Activated gamma-delta T cell treated with Interleukin-2 at 50 U/mL for 16 hours (primary cell): Measurements from ENCODE around the gene ZSCAN5C.
"Not testable (repeated sequence)": the region's sequence is repeated elsewhere in the genome, so short reads cannot be mapped to it uniquely, and the experiment has no call there.

ENCODE experiments used
- DNase-seq: peaks from one replicate; pipeline ENCODE4 v3.0.0-alpha.2; 2020

The ZSCAN5C gene

GRCh38 chr19:56193981-56194640, 8.0 kb upstream of the ZSCAN5C start:
- no peak for DNase-seq

- DNase-seq, result not testable (repeated sequence)
These were observed 4.4 kb upstream of the ZSCAN5C start, which contains the start of gene ZSCAN5B for GRCh38 chr19:56197646-56198045. Gene ZSCAN5B (minus strand): TSS chr19:56197783. CDS start chr19:56193052, 4,731 bp downstream.

GRCh38 chr19:56199687-56200086, 2.4 kb upstream of the ZSCAN5C start:
- no peak for DNase-seq

GRCh38 chr19:56207581-56207980, 5.5 kb downstream of the ZSCAN5C start:
- not testable (repeated sequence) for DNase-seq

DNA sequence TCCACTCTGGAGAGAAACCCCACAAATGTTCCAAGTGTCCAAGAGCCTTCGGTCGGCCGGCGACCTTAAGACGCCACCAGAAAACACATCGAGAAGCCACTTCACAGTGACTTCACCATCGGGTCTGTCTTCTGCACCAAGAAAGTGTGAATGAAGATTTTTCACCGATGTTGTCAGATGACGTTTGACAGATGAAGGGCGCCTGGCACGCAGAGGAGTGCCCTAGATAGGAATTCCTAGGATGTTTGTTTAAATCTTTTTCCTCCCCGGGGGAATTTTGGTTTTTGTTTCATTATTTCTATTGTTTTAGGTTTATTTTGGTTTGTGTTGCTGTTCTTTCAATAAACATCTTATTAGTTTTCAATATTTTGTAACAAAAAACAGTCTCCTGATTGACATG, 7.0 kb downstream of the ZSCAN5C start:
- DNase-seq, result no peak

DNA sequence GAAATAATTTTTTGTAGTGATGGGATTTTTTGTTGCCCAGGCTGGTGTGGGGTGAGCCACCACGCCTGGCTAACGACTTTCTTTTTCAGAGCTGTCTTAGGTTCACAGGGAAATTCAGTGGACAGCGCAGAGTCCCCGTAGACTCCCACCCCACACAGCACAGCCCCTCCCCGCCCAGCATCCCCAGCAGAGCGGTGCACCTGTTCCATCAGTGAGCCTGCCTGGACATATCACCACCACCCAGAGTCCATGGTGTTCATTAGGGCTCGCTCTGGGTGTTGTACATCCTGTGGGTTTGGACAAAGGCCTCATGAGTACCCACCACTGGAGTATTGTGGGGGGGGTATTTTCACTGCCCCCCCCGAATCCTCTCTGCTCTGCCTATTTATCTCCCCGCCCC, 8.0 kb downstream of the ZSCAN5C start:
- not testable (repeated sequence) for DNase-seq

GRCh38 chr19:56211718-56212117, 9.6 kb downstream of the ZSCAN5C start:
- DNase-seq, result no peak

GRCh38 chr19:56217039-56217949, 15.2 kb downstream of the ZSCAN5C start:
- DNase-seq, result no peak

- no peak for DNase-seq
These were observed 16.9 kb downstream of the ZSCAN5C start for GRCh38 chr19:56218961-56219360.

DNA sequence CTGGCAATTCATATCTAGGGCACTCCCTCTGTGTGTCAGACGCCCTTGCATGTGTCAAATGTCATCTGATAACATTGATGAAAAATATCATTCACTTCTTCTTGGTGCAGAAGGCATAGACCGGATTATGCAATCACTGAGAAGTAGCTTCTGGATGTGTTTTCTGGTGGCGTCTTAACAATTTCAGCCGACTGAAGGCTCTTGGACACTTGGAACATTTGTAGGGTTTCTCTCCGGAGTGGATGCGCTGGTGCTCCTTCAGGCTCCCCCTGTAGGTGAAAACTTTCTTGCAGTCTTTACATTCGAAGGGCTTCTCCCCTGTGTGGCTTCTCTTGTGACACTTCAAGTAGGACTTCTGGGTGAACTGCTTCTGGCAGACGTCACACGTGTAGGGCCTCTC, 19.4 kb downstream of the ZSCAN5C start:
- not testable (repeated sequence) for DNase-seq

- DNase-seq, result no peak
These were observed 19.8 kb downstream of the ZSCAN5C start for GRCh38 chr19:56221851-56222250.

GRCh38 chr19:56222901-56223300, 20.8 kb downstream of the ZSCAN5C start:
- DNase-seq, result no peak

GRCh38 chr19:56223481-56223880, 21.4 kb downstream of the ZSCAN5C start:
- no peak for DNase-seq

DNA sequence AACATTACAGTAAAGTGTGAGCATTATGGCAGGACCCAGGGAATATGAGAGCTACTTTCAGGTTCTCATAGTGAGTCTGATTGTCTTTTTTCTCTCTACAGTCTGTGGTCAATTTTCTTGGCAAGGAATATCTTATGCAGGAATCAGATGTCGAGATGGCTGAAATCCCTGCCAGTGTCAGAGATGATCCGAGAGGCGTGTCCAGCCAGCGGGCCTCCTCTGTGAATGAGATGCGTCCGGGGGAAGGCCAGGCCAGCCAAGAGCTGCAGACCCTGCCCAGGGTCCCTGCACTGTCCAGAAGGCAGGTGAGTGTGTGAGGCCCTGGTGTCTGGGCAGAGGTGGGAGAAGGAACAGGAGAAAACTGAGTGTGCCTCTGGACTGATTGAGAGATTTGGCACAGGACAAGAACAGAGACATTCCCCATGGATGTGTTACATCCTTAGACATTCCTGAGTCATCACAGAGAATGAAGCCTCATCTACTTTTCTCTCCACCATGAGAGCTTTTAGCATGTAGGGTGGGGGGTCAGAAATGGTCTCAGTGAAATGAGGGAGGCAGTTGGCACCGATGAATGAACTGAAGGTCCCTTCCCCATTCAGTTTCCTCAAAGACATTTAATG, 43.2 kb downstream of the ZSCAN5C start:
- DNase-seq, result no peak

DNA sequence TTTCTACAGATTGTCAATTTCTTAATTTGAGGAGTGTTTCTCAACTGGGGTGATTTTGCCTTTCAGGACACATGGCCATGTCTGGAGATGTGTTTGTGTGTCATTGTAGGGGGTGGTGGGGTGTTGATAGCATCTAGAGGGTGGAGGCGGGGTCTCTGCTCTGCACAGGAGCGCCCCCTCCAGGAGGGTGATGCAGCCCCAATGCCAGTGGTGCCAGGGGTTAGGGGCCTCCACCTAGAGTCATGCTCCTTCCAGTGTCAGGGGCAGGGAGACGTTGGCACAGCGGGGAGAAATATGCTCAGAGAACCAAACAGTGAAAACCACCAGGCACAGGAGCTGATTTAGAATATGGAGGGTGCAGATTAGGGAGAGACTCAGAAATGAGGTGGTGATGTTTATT, 43.7 kb downstream of the ZSCAN5C start:
- not testable (repeated sequence) for DNase-seq

DNA sequence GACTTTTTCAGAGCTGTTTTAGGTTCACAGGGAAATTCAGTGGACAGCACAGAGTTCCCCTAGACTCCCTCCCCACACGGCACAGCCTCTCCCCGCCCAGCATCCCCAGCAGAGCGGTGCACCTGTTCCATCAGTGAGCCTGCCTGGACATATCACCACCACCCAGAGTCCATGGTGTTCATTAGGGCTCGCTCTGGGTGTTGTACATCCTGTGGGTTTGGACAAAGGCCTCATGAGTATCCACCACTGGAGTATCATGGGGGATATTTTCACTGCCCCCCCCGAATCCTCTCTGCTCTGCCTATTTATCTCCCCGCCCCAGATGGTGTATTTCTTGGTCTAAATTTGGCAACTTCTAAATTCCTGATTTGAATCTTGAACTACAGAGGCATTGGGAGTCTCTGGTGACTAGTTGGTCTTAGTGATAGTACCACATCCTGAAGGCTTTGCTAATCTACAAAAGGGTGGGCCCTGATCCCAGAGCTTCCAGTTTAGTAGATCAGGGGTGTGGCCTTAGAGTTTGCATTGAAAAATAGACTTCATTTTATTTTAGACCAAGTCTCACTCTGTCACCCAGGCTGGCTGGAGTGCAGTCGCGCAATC, 46.8 kb downstream of the ZSCAN5C start:
- DNase-seq, result not testable (repeated sequence)

GRCh38 chr19:56252699-56253422, 50.8 kb downstream of the ZSCAN5C start:
- peak; percentile 62 for DNase-seq

GRCh38 chr19:56253737-56254136, 51.7 kb downstream of the ZSCAN5C start:
- DNase-seq, result no peak

- no peak for DNase-seq
These were observed 56.2 kb downstream of the ZSCAN5C start for GRCh38 chr19:56258272-56258671.
